ENCODE data around the gene SLC22A7. TPM values are rescaled to one million over a fixed set of nuclear protein-coding genes. Genes with fewer than 3 reads are reported as not detected.

The SLC22A7 gene
- total and polyA plus RNA-seq, 4 donors: 143 to 495 (median 228) TPM

DNA sequence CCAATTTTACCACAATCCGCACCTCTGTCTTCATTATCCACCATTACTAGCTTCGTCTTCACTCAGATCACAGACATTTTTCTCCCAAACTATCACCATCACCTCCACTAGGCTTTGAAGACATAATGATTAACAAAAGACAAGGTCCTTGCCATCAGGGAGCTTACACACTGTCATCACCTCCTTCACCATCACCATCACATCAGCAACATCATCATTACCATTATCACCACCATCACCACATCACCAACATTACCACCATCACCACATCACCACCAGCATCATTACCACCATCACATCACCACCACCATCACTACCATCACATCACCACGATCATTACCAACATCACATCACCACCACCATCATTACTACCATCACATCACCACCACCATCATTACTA lies 4.4 kb upstream of the SLC22A7 start:
- Histone ChIP-seq H3K9me3 (ENCODE audit: control insufficient read depth in 4 of 4, low read length in 3 of 4) (no peaks in the 10 kb centered on the region), H3K36me3 (ENCODE audit: control insufficient read depth in 4 of 4, insufficient read depth in 3 of 4, low read depth in 1 of 4, low read length in 3 of 4) (no peaks in the 10 kb centered on the region), H3K27ac (ENCODE audit: low read depth in 1 of 2, low read length in 2 of 2) (no peak overlapping the region), H3K4me1 (ENCODE audit: control insufficient read depth in 4 of 4, insufficient read depth in 4 of 4, low read length in 3 of 4) (peaks cover 5 to 23% (median 15%) of the 10 kb centered on the region in 4 donors), H3K27me3 (ENCODE audit: control insufficient read depth in 4 of 4, insufficient read depth in 4 of 4, low read length in 3 of 4) (no peaks in the 10 kb centered on the region), H3K9ac (ENCODE audit: low read depth in 1 of 2, low read length in 2 of 2) (no peak overlapping the region), H3K4me3 (ENCODE audit: low read depth in 1 of 3, low read length in 3 of 3) (no peak overlapping the region)
- DNase-seq (ENCODE audit: low spot score): no peak
- WGBS: 92% methylated on average over 3 of the region's 3 CpGs
- no peak for TF ChIP-seq NR2F2 (IDR thresholded peaks at IDR 0.05)
- no peak for TF ChIP-seq TAF1 (conservative IDR thresholded peaks at IDR 0.05)
- TF ChIP-seq, protein P1, sequence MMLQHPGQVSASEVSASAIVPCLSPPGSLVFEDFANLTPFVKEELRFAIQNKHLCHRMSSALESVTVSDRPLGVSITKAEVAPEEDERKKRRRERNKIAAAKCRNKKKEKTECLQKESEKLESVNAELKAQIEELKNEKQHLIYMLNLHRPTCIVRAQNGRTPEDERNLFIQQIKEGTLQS (IDR thresholded peaks at IDR 0.05): no peak
- TF ChIP-seq, protein P2, sequence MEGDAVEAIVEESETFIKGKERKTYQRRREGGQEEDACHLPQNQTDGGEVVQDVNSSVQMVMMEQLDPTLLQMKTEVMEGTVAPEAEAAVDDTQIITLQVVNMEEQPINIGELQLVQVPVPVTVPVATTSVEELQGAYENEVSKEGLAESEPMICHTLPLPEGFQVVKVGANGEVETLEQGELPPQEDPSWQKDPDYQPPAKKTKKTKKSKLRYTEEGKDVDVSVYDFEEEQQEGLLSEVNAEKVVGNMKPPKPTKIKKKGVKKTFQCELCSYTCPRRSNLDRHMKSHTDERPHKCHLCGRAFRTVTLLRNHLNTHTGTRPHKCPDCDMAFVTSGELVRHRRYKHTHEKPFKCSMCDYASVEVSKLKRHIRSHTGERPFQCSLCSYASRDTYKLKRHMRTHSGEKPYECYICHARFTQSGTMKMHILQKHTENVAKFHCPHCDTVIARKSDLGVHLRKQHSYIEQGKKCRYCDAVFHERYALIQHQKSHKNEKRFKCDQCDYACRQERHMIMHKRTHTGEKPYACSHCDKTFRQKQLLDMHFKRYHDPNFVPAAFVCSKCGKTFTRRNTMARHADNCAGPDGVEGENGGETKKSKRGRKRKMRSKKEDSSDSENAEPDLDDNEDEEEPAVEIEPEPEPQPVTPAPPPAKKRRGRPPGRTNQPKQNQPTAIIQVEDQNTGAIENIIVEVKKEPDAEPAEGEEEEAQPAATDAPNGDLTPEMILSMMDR (IDR thresholded peaks at IDR 0.05; ENCODE audit: low read depth, low read length, missing input control): no peak
- no peak for TF ChIP-seq RAD21 (IDR thresholded peaks at IDR 0.05)
- TF ChIP-seq, protein P3, sequence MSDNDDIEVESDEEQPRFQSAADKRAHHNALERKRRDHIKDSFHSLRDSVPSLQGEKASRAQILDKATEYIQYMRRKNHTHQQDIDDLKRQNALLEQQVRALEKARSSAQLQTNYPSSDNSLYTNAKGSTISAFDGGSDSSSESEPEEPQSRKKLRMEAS (IDR thresholded peaks at IDR 0.05): no peak
- TF ChIP-seq GABPA (IDR thresholded peaks at IDR 0.05 in 1 of 2, conservative IDR thresholded peaks at IDR 0.05 in 1 of 2): no peak
- TF ChIP-seq HNF4G (IDR thresholded peaks at IDR 0.05): no peak
- TF ChIP-seq FOXA2 (IDR thresholded peaks at IDR 0.05): no peak
- TF ChIP-seq REST (IDR thresholded peaks at IDR 0.05): no peak
- no peak for TF ChIP-seq FOXA1 (IDR thresholded peaks at IDR 0.05)
- no peak for TF ChIP-seq RXRA (IDR thresholded peaks at IDR 0.05)
- TF ChIP-seq JUND (IDR thresholded peaks at IDR 0.05): no peak
- no peak for TF ChIP-seq YY1 (IDR thresholded peaks at IDR 0.05)
- TF ChIP-seq EGR1 (IDR thresholded peaks at IDR 0.05; ENCODE audit: low read depth in 2 of 2): no peak
- TF ChIP-seq, protein P4, sequence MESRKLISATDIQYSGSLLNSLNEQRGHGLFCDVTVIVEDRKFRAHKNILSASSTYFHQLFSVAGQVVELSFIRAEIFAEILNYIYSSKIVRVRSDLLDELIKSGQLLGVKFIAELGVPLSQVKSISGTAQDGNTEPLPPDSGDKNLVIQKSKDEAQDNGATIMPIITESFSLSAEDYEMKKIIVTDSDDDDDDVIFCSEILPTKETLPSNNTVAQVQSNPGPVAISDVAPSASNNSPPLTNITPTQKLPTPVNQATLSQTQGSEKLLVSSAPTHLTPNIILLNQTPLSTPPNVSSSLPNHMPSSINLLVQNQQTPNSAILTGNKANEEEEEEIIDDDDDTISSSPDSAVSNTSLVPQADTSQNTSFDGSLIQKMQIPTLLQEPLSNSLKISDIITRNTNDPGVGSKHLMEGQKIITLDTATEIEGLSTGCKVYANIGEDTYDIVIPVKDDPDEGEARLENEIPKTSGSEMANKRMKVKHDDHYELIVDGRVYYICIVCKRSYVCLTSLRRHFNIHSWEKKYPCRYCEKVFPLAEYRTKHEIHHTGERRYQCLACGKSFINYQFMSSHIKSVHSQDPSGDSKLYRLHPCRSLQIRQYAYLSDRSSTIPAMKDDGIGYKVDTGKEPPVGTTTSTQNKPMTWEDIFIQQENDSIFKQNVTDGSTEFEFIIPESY (IDR thresholded peaks at IDR 0.05): no peak
- no peak for TF ChIP-seq SP1 (IDR thresholded peaks at IDR 0.05)

DNA sequence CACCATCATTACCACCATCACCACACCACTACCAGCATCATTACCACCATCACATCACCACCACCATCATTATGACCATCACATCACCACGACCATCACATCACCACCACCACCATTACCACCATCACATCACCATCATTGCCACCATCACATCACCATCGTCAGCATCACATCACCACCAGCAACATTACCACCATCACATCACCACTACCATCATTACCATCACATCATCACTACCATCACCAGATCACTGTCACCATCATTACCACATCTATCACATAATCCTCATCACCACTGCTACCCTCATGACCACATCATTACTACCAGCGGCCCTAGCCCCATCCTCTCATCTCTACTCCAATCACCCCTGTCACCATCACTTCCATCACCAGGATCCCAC lies 3.5 kb upstream of the SLC22A7 start:
- Histone ChIP-seq H3K36me3 (ENCODE audit: control insufficient read depth in 4 of 4, insufficient read depth in 3 of 4, low read depth in 1 of 4, low read length in 3 of 4) (no peaks in the 10 kb centered on the region), H3K9ac (ENCODE audit: low read depth in 1 of 2, low read length in 2 of 2) (no peak overlapping the region), H3K27ac (ENCODE audit: low read depth in 1 of 2, low read length in 2 of 2) (no peak overlapping the region), H3K9me3 (ENCODE audit: control insufficient read depth in 4 of 4, low read length in 3 of 4) (no peaks in the 10 kb centered on the region), H3K4me3 (ENCODE audit: low read depth in 1 of 3, low read length in 3 of 3) (no peak overlapping the region), H3K27me3 (ENCODE audit: control insufficient read depth in 4 of 4, insufficient read depth in 4 of 4, low read length in 3 of 4) (no peaks in the 10 kb centered on the region), H3K4me1 (ENCODE audit: control insufficient read depth in 4 of 4, insufficient read depth in 4 of 4, low read length in 3 of 4) (peaks cover 5 to 30% (median 18%) of the 10 kb centered on the region in 4 donors)
- TF ChIP-seq RXRA (IDR thresholded peaks at IDR 0.05): no peak
- no peak for TF ChIP-seq FOXA2 (IDR thresholded peaks at IDR 0.05)
- no peak for TF ChIP-seq REST (IDR thresholded peaks at IDR 0.05)
- no peak for TF ChIP-seq EGR1 (IDR thresholded peaks at IDR 0.05; ENCODE audit: low read depth in 2 of 2)
- DNase-seq (ENCODE audit: low spot score): no peak
- WGBS: 87% methylated on average over 3 of the region's 3 CpGs

Data from liver (tissue), 9 donors.